Measurements from ENCODE around the gene FRMPD1. TPM values are rescaled to one million over a fixed set of nuclear protein-coding genes. Genes with fewer than 3 reads are reported as not detected.
"Not testable (repeated sequence)": the region's sequence is repeated elsewhere in the genome, so short reads cannot be mapped to it uniquely, and the experiment has no call there.

The FRMPD1 gene, protein sequence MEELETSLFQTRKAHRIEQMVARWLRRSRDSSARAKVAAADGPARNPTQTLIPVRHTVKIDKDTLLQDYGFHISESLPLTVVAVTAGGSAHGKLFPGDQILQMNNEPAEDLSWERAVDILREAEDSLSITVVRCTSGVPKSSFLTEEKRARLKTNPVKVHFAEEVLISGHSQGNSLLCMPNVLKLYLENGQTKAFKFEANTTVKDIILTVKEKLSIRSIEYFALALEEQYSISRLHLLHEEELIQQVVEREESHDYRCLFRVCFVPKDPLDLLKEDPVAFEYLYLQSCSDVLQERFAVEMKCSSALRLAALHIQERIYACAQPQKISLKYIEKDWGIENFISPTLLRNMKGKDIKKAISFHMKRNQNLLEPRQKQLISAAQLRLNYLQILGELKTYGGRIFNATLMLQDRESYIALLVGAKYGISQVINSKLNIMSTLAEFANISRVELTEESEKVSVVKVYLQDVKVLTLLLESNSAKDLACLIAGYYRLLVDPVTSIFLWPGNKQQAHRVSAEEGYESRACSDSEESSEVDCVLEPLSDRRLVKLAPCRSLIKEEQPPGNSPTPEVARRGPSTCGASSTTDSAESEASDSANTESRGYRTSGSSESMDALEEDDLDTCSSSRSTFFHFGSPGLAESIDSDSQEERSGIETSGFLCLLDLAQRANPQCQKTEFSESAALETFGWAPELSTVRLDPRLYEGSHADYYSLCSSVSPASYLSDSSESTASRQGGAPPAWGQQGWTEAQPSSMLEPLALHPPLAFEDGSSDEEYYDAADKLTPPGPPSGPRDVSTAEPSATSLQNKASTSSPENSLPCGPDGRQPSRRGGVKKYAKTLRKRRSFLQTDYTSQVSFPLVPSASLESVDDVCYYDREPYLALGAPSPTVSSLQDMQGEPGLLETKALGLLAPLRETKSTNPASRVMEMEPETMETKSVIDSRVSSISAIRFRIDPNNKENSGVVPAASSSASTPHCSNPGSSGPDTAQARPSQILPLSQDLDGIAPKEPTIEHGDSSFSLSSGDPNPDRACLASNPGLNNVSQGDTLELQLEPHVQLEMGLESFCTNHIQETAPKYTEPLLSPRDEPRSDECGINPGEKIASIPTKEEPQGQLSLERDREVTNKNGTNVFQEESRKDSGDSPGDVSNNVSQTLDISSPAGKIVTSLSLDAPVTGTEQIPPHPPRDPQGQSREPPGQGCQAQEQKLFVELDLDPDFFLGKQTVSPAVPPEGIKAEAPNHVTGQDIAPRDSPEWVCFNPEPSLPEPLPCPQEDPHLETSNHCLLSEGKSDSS (N-terminal part only)
- total RNA-seq (under 1 TPM in 3 of 7 donors, not detected in 4; 0.17 to 0.46 (median 0.26) TPM), polyA plus RNA-seq (under 1 TPM; 0.01 to 0.27 TPM)
- long read RNA-seq, donor 1, result 0 reads
- long read RNA-seq, donor 2, result 0 reads
- long read RNA-seq, donor 3, result 0 reads

DNA sequence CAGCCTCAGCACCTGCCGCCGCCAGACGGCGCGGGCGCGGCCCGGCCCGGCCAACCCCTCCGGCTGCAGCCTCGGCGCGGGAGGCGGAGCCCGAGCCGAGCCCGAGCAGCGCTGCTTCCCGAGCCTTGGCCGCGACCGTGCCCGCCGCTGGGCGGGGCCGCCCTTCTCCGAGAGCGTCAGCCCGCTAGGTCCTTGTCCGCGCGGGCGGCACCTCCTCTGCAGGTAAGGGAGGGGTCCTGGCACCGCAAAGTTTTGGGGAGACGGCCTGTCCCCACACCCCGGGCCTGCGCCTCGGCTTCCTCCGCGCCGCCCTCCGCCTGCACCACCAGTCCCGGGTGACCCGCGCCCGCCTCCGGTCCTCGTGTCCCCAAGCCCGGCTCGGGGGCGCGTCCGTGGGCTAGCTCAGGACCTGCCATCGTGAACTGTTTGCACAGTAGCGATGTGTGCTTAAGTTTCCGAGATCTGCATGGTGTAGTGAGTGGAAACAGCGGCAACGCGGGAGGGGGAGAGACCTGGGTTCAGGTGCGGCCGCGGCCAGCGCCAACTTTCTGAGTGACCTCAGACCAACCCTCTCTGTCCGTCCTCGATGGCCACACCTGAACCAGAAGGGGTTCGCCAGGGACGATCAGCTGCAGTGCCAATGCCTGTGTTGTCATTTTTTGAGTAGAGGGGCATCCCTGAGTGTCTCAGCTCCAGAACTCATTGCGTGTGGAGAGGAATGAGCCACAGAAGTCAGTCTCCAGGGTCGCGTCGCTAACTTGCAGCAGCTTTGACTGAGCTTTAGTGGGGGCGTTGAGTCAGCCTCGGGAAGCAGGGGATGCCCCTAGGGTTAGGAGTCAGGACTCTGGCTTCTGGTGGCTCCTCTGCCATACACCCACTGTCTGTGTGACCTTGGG, at the start of gene FRMPD1:
Gene FRMPD1, plus strand, starts transcription at position 82 of the 896 bp plus-strand sequence. CDS start 41,688 bp downstream, outside the sequence.
- no peaks in the 10 kb centered on the region for H3K9me3 ChIP-seq
- peak within 1 kb of the TSS; percentile 39 for H3K4me3 ChIP-seq
- H3K4me1 ChIP-seq (ENCODE audit: insufficient read depth), result peaks cover 7% of the 10 kb centered on the region
- intact Hi-C loops (cut with DNase I), result no loop called here
- 1% methylated on average over 27 to 73 of the region's 73 CpGs for WGBS, 3 donors
- peak; percentile 20 to 70 (median 26) for DNase-seq
- H3K27ac ChIP-seq, result no peak within 1 kb of the TSS
- no peaks in the 10 kb centered on the region for H3K27me3 ChIP-seq
- TF ChIP-seq POLR2A (IDR thresholded peaks at IDR 0.05) (no peak), EP300 (IDR thresholded peaks at IDR 0.05) (no peak)
- TF ChIP-seq, protein P1, sequence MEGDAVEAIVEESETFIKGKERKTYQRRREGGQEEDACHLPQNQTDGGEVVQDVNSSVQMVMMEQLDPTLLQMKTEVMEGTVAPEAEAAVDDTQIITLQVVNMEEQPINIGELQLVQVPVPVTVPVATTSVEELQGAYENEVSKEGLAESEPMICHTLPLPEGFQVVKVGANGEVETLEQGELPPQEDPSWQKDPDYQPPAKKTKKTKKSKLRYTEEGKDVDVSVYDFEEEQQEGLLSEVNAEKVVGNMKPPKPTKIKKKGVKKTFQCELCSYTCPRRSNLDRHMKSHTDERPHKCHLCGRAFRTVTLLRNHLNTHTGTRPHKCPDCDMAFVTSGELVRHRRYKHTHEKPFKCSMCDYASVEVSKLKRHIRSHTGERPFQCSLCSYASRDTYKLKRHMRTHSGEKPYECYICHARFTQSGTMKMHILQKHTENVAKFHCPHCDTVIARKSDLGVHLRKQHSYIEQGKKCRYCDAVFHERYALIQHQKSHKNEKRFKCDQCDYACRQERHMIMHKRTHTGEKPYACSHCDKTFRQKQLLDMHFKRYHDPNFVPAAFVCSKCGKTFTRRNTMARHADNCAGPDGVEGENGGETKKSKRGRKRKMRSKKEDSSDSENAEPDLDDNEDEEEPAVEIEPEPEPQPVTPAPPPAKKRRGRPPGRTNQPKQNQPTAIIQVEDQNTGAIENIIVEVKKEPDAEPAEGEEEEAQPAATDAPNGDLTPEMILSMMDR (IDR thresholded peaks at IDR 0.05), result no peak
- no peaks in the 10 kb centered on the region for H3K36me3 ChIP-seq

DNA sequence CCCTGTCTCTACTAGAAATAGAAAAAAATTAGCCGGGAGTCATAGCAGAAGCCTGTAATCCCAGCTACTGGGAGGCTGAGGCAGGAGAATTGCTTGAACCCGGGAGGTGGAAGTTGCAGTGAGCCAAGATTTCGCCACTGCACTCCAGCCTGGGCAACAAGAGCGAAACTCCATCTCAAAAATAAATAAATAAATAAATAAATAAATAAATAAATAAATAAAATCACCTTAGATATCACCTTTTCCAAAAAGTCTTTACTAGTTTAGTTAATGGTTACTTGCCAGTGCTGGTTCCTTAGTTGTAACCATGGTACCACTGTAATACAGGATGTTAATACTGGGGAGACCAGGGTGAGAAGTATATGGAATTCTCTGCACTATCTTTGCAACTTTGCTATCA, 48.7 kb upstream of the FRMPD1 start:
- DNase-seq; H3K27ac ChIP-seq; H3K9me3 ChIP-seq; H3K27me3 ChIP-seq; H3K36me3 ChIP-seq; H3K4me1 ChIP-seq (ENCODE audit: insufficient read depth); intact Hi-C loops (cut with DNase I); H3K4me3 ChIP-seq: not testable (repeated sequence)
- 79 to 91% (median 90%) methylated on average over 4 of the region's 4 CpGs for WGBS, 3 donors

DNA sequence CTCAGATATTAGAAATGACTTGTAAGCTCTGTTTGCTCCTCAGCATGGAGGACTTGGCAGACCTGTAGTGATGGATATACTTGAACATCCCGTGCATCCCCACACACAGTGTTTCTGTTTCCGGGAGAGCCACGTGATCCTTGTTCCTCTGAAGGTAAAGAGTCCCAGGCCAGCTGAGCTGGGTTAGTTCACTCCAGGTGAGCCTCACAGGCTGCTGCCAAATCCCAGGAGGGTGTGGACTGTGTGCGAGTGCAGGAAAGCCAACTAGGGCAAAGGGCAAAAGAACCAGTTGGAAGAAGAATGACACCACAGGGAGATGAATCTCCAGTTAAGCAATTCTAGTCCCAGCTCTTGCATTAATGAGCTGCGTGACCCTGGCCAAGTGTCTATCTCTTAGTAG, 47.9 kb upstream of the FRMPD1 start:
- no peaks in the 10 kb centered on the region for H3K27me3 ChIP-seq
- WGBS, 3 donors, result 60 to 69% (median 61%) methylated on average over 5 of the region's 5 CpGs
- no peaks in the 10 kb centered on the region for H3K36me3 ChIP-seq
- intact Hi-C loops (cut with DNase I), result no loop called here
- H3K9me3 ChIP-seq, result no peaks in the 10 kb centered on the region
- no peak for DNase-seq
- no peak overlapping the region for H3K4me3 ChIP-seq
- TF ChIP-seq POLR2A (IDR thresholded peaks at IDR 0.05), result no peak
- no peak for TF ChIP-seq EP300 (IDR thresholded peaks at IDR 0.05)
- TF ChIP-seq, protein P1 (IDR thresholded peaks at IDR 0.05), result no peak
- no peaks in the 10 kb centered on the region for H3K4me1 ChIP-seq (ENCODE audit: insufficient read depth)
- no peak overlapping the region for H3K27ac ChIP-seq

DNA sequence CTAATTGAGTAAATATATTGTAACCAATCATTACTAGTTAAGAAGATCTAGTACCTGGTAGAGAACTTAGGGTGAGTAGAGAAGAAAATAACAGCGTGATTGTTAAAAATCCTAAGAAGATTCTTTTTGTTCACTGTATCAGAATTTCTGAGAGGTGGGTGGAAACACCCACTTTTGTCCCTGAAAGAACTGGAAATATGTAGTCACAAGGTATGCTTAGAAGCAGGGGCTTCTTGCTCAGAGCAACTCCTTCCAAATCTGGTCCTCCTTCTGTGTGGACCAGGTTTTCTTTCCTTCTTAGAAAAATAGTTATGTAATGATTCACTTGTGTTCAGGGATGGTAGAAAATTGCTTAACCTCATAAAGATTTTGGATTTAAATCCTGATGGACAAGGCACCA, 46.5 kb upstream of the FRMPD1 start:
- no peak overlapping the region for H3K4me3 ChIP-seq
- H3K36me3 ChIP-seq, result no peaks in the 10 kb centered on the region
- no peaks in the 10 kb centered on the region for H3K27me3 ChIP-seq
- intact Hi-C loops (cut with DNase I), result no loop called here
- H3K9me3 ChIP-seq, result no peaks in the 10 kb centered on the region
- DNase-seq, result no peak
- no peaks in the 10 kb centered on the region for H3K4me1 ChIP-seq (ENCODE audit: insufficient read depth)
- 75 to 87% (median 82%) methylated on average over 1 of the region's 1 CpG for WGBS, 3 donors
- TF ChIP-seq EP300 (IDR thresholded peaks at IDR 0.05), result no peak
- TF ChIP-seq, protein P1 (IDR thresholded peaks at IDR 0.05), result no peak
- TF ChIP-seq POLR2A (IDR thresholded peaks at IDR 0.05), result no peak
- no peak overlapping the region for H3K27ac ChIP-seq

All from ovary (tissue), 10 donors.